Measurements from ENCODE around the gene ETFB.

ETFB gene

DNA sequence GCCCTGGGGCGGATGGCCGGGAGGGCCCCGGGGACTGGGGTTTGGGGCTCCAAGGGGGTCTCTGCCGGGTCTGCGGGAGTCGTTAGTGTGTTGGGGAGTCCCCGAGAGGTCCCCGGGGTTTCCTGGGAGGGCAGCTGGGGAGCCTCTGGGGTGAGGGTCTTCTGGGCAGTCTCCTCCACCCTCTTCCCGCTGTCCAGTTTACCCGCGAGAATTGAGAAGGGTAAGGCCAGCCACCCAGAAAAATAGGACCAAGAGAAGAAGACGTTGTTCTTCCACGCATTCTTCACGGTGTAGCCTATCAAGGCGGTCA, 1.0 kb upstream of the ETFB start:
- TF ChIP-seq, protein P1, sequence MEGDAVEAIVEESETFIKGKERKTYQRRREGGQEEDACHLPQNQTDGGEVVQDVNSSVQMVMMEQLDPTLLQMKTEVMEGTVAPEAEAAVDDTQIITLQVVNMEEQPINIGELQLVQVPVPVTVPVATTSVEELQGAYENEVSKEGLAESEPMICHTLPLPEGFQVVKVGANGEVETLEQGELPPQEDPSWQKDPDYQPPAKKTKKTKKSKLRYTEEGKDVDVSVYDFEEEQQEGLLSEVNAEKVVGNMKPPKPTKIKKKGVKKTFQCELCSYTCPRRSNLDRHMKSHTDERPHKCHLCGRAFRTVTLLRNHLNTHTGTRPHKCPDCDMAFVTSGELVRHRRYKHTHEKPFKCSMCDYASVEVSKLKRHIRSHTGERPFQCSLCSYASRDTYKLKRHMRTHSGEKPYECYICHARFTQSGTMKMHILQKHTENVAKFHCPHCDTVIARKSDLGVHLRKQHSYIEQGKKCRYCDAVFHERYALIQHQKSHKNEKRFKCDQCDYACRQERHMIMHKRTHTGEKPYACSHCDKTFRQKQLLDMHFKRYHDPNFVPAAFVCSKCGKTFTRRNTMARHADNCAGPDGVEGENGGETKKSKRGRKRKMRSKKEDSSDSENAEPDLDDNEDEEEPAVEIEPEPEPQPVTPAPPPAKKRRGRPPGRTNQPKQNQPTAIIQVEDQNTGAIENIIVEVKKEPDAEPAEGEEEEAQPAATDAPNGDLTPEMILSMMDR (IDR thresholded peaks at IDR 0.05; ENCODE audit: insufficient read depth, missing control alignments) = no peak
- FAIRE-seq (no peak), DNase-seq (ENCODE audit: insufficient read length, low spot score) (no peak)

DNA sequence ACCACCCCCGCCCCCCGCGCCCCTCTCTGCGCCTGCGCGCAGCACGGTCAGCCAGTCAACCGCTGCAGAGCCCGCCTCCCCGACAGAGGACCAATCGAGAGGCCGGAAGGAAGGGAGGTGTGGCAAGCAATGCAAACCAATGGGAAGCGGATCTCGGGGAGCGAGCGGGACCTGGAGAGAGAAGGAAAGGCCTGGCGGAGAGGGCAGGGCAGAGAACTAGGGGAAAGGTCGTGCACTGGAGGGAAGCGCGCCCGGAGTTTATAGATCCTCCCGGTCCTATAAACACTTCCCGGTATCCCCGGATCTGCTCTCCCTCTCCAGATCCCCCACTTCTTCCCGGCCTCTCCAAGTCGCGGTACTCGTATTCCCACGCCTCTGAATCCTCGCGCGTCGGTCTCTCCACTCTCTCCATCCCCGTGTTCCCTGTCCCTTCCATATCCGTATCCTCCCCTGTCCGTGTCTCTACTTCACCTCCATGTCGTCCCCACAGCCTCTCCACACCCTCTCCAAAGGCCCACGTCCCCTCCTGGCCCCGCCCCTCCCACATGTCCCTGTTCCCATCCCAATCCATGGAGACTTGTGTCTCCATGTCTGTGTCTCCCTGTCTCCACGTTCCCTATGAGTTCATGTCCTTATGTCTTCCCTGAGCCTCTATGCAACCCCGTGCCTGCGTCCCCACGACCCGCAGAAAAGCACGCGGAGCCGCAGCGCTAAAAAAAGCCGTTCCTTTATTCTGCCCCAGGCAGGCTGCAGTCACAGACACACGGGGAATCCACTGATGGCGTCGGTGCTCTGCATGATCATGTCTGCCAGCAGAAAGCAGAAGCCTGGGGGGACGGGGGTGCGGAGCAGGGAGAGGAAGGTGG, 434 bp upstream of the ETFB start:
- DNase-seq (ENCODE audit: insufficient read length, low spot score) = peak; percentile 77
- no peak for FAIRE-seq
- TF ChIP-seq, protein P1 (IDR thresholded peaks at IDR 0.05; ENCODE audit: insufficient read depth, missing control alignments) = no peak

DNA sequence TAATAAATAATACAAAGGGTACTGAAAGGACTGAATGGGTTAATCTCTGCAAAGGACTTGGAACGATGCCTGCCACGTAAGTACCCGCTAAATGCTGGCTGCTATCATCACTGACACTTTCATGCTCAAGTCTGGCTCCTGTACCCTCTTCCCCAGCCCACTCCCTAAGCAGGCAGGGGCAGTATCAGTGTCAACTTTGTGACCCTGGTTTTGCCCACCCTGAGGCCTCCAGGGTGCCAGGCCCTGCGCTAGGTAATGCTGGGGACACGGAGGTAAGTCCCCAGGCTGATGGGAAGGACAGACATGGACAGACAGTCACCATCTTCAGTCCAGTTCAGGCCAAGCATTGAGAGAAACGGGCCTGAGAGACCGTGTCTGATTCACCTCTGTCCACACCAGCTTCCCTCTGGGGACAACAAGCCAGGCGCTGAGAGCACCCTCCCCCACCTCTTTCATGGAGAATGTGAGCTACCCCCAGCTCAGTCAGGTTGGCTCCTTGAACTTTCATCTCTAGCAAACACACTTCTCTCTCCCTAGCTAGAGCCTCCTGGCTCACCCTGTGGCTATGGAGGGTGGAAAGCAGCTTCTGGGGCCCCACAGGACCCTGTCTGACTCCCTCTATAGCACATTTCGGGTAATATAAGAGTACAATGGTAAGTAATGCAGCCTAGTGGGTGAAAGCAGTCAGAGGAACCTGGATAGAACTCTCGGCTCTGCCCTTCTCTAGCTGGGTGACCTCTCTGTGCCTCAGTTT, 800 bp downstream of the ETFB start:
- DNase-seq (ENCODE audit: insufficient read length, low spot score) (no peak), FAIRE-seq (no peak)

DNA sequence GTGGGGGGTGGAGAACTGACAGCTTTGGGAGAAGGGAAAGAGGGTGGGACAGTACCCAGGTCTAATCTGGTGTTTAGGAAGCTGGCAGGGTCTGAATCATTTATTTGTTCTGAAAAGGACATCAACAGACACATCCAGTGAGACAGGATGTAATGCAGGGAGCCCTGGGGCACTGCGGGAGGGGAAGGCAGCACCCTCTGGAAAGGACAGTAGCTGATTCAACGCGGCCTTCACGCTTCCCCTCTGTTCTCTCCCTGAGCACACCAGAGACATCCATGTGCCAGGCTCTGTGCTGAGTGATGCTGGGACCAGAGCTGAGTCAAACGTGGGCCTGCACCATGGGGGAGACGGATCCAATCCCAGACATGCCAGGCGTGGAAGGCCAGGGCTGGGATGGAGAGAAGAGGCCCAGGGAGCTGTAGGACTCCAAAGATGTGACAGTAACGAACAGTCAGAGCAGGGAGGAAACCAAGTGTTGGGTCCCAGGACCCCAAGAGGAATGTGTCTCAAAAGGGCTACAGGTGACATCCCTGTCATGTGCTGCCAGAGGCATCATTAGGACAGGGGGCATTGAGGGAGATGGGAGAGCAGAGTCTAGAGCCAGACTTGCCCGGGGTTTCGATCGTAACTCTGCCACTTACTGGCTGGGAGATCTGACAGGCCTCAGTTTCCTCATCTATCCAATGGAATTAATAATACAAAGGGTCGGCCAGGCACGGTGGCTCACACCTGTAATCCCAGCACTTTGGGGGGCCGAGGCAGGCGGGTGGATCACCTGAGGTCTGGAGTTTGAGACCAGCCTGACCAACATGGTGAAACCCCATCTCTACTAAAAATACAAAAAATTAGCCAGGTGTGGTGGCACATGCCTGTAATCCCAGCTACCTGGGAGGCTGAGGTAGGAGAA, 1.7 kb downstream of the ETFB start:
- TF ChIP-seq, protein P1 (IDR thresholded peaks at IDR 0.05; ENCODE audit: insufficient read depth, missing control alignments) = no peak
- FAIRE-seq (no peak), DNase-seq (ENCODE audit: insufficient read length, low spot score) (no peak)

More for the DNA sequence above, 800 bp downstream of the ETFB start:
- TF ChIP-seq, protein P1 (IDR thresholded peaks at IDR 0.05; ENCODE audit: insufficient read depth, missing control alignments) = no peak

DNA sequence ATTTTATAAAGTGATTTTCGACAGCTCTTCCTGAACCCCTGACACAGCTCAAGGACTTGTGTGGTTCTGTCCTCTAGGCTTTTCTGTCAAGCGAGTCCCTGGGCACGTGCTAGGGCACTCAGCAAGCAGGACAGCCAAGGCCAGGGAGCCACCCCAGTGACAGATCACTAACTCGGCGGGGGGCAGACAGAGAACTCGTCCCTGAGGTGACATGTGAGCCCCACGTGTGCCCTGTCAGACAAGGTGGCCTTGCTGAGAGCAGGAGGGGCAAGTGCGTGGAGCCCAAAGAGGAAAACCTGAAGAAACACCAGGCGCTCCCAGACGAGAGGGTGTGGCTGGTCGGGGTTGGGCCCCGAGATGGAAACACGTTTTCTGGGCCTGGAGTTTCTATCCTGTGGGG, 4.9 kb downstream of the ETFB start:
- TF ChIP-seq, protein P1 (IDR thresholded peaks at IDR 0.05; ENCODE audit: insufficient read depth, missing control alignments) = no peak
- no peak for FAIRE-seq
- DNase-seq (ENCODE audit: insufficient read length, low spot score) = no peak

DNA sequence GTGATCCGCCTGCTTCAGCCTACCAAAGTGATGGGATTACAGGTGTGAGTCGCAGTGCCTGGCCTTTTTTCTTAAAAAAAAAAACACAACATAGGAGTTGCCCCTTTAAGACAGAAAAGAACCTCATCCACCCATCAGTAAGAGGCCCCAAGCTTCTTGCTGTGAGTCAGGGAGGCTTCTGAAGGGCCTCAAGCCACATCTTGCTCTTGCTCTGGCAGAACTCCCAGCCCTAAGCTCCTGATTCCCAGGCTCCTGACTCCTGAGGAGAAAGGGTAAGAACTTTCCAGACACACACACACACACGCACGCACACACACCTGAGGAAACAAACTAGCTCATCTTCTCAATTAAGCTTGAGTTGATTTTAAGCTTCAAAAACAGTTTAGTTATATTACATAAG, 6.9 kb downstream of the ETFB start:
- no peak for FAIRE-seq

More for the DNA sequence above, 6.9 kb downstream of the ETFB start:
- DNase-seq (ENCODE audit: insufficient read length, low spot score) = no peak
- TF ChIP-seq, protein P1 (IDR thresholded peaks at IDR 0.05; ENCODE audit: insufficient read depth, missing control alignments) = no peak
